HepG2 (cell line): ENCODE measurements around the gene GRM2. TPM values are rescaled to one million over a fixed set of nuclear protein-coding genes. Genes with fewer than 3 reads are reported as not detected.

Source experiments
- ARHGAP35 ChIP-seq: sonication (generic); formaldehyde crosslinking; IDR thresholded peaks from 2 replicates; pipeline ENCODE4 v1.9.0; 2022; ENCODE audit warnings: mild to moderate bottlenecking, inconsistent platforms, moderate library complexity, missing genetic modification reagents, borderline replicate concordance
- ATM ChIP-seq: fragments of 450-650 bp; IDR thresholded peaks from 2 replicates; pipeline ENCODE4 v1.7.1; 2017; ENCODE audit warnings: mild to moderate bottlenecking, borderline replicate concordance
- BORCS8-MEF2B ChIP-seq: sonication (generic); formaldehyde crosslinking; IDR thresholded peaks from 2 replicates; pipeline ENCODE4 v1.8.0; 2022; ENCODE audit warnings: mild to moderate bottlenecking, missing genetic modification reagents
- EZH2 ChIP-seq: conservative IDR thresholded peaks from 2 replicates; pipeline ENCODE4 v1.6.1; 2012; ENCODE audit warnings: mild to moderate bottlenecking, low read depth, low read length, moderate library complexity
- FOXP1 ChIP-seq, 2 experiments: fragments of 450-650 bp in 1 of 2; IDR thresholded peaks; 2 replicates each; pipeline ENCODE4 v1.6.1; 2017 to 2018; ENCODE audit warnings: antibody characterized with exemption in 1 of 2
- PHB2 ChIP-seq: fragments of 450-650 bp; IDR thresholded peaks from 2 replicates; pipeline ENCODE4 v1.6.1; 2018; ENCODE audit not compliant: partially characterized antibody
- REXO4 ChIP-seq: sonication (generic); formaldehyde crosslinking; IDR thresholded peaks from 2 replicates; pipeline ENCODE4 v1.8.0; 2022; ENCODE audit warnings: missing genetic modification reagents, mild to moderate bottlenecking, borderline replicate concordance
- SIN3B ChIP-seq: fragments of 150-350 bp; IDR thresholded peaks from 2 replicates; pipeline ENCODE4 v1.6.1; 2014; ENCODE audit warnings: low read length
- SP1 ChIP-seq, 2 experiments: fragments of 450-650 bp in 1 of 2; sonication (generic) in 1 of 2; formaldehyde crosslinking in 1 of 2; IDR thresholded peaks; 2 replicates each; pipeline versions ENCODE4 v1.4.0 to v1.6.1; 2016 to 2020; ENCODE audit warnings: missing genetic modification reagents in 1 of 2
- SYNCRIP ChIP-seq: fragments of 200-400 bp; formaldehyde crosslinking; IDR thresholded peaks from 2 replicates; pipeline ENCODE4 v1.6.1; 2018; ENCODE audit warnings: mild to moderate bottlenecking, low read depth, low read length; ENCODE audit not compliant: insufficient read depth
- THAP11 ChIP-seq: IDR thresholded peaks from 2 replicates; pipeline ENCODE4 v1.6.1; 2016; ENCODE audit warnings: missing biosample characterization, missing genetic modification reagents
- ZMYM2 ChIP-seq: sonication (generic); formaldehyde crosslinking; IDR thresholded peaks from 2 replicates; pipeline ENCODE4 v1.8.0; 2022; ENCODE audit warnings: mild to moderate bottlenecking, missing genetic modification reagents
- ZNF263 ChIP-seq: sonication (generic); formaldehyde crosslinking; IDR thresholded peaks from 2 replicates; pipeline ENCODE4 v1.4.0; 2020; ENCODE audit warnings: missing genetic modification reagents
- ZNF644 ChIP-seq: IDR thresholded peaks from 2 replicates; pipeline ENCODE4 v1.6.1; 2016; ENCODE audit warnings: low read depth
- polyA plus RNA-seq, 8 experiments: library from polyadenylated mRNA; depleted of rRNA in 3 of 8; stranded (reverse) in 7 of 8; unstranded in 1 of 8; fragments of >200 nt; fragmentation: Illumina TruSeq in 4 of 8; extraction: Trizol in 4 of 8; gene quantifications; 2 replicates each; pipeline versions ENCODE4 v1.2.1 to v1.2.3, GENCODE V29; 2011 to 2016; ENCODE audit warnings: low read depth in 4 of 8, missing spikeins in 1 of 8, mixed read lengths in 1 of 8; ENCODE audit not compliant: insufficient read depth in 1 of 8
- total RNA-seq, 5 experiments: library from RNA; depleted of rRNA; stranded (reverse); fragments of >200 nt; fragmentation: Illumina TruSeq; extraction: Trizol; gene quantifications; 2 replicates each; pipeline ENCODE4 v1.2.3, GENCODE V29; 2016; ENCODE audit warnings: low read depth in 1 of 5
- TF ChIP-seq, protein P1 (sequence below), 2 experiments: sonication (generic) in 1 of 2; formaldehyde crosslinking in 1 of 2; IDR thresholded peaks; 2 replicates each; pipeline versions ENCODE4 v1.6.1 to v1.9.0; 2014 to 2022; ENCODE audit warnings: antibody characterized with exemption in 1 of 2, borderline replicate concordance in 1 of 2, inconsistent platforms in 1 of 2, low read depth in 1 of 2, missing genetic modification reagents in 1 of 2
- TF ChIP-seq, protein P2 (sequence below): sonication (generic); formaldehyde crosslinking; IDR thresholded peaks from 2 replicates; pipeline ENCODE4 v1.4.0; 2020; ENCODE audit warnings: missing genetic modification reagents
- TF ChIP-seq, protein P3 (sequence below), 2 experiments: fragments of 450-650 bp in 1 of 2; sonication (generic) in 1 of 2; formaldehyde crosslinking; IDR thresholded peaks; 2 replicates each; pipeline versions ENCODE4 v1.5.0 to v1.8.0; 2020 to 2022; ENCODE audit warnings: mild to moderate bottlenecking in 1 of 2, missing genetic modification reagents in 1 of 2
- TF ChIP-seq, protein P4 (sequence below): IDR thresholded peaks from 2 replicates; pipeline ENCODE4 v1.6.1; 2012; ENCODE audit warnings: low read depth, low read length, improper control_type of control experiment

The GRM2 gene
- total and polyA plus RNA-seq, 2 of the 13 experiments (the other 11 are each of a cell fraction or from before 2014, with no cell fraction given): 0.04 to 0.07 TPM

DNA sequence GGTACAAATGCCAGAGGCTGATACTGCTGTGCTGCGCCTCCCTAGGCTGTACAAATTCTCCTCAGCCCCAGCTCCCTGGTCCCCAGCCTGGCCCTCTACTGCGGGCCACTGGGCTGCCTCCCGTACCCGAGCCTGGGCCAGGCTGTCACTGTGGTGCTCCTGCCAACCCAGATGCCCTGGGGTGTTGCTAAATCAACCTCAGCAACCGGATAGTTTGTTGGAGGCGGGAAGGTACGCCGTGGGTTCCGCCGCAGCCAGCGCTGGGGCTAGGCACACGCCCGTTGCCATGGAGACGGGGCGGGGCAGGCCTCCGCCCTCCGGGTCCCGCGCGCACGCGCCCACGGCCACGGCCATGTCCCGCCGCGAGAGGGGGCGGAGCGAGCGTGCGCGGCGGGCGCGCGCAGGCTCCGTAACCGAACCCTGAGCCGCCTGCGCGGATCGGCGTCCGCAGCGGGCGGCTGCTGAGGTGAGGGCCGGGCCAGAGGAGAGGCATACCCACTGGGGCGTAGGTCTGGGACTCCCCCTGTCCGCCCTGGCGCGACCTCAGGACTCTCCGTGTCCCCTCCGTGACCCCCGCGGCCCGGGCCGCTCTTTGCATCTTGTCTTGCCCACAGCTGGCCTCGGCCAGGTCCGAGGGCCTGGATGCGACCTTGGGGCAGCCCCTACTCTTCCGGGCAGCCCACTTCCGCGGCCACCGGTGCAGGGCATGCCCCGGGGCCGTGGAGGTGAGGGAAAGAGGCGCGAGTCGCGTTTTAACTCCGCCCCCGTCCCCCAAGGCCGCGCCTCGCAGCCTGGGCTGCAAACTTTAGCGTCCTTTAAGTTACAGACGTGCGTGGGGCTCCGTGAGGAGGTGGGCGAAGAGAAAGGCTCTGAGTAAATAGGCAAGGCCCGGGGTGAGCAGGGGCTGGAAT, 35.8 kb upstream of the GRM2 start, which contains the start of gene TEX264 (continued):
- no peak for TF ChIP-seq SYNCRIP
- TF ChIP-seq THAP11 (CRISPR knock-in tag): peak; percentile 55
- no peak for TF ChIP-seq ZNF644 (CRISPR knock-in tag)
- TF ChIP-seq ARHGAP35 (CRISPR knock-in tag): peak; percentile 29; the same call in 1 of the 2 replicates
- TF ChIP-seq, protein P1, sequence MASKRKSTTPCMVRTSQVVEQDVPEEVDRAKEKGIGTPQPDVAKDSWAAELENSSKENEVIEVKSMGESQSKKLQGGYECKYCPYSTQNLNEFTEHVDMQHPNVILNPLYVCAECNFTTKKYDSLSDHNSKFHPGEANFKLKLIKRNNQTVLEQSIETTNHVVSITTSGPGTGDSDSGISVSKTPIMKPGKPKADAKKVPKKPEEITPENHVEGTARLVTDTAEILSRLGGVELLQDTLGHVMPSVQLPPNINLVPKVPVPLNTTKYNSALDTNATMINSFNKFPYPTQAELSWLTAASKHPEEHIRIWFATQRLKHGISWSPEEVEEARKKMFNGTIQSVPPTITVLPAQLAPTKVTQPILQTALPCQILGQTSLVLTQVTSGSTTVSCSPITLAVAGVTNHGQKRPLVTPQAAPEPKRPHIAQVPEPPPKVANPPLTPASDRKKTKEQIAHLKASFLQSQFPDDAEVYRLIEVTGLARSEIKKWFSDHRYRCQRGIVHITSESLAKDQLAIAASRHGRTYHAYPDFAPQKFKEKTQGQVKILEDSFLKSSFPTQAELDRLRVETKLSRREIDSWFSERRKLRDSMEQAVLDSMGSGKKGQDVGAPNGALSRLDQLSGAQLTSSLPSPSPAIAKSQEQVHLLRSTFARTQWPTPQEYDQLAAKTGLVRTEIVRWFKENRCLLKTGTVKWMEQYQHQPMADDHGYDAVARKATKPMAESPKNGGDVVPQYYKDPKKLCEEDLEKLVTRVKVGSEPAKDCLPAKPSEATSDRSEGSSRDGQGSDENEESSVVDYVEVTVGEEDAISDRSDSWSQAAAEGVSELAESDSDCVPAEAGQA (IDR thresholded peaks at IDR 0.05; ENCODE audit: low read depth): no peak
- TF ChIP-seq, protein P1 (CRISPR knock-in tag; IDR thresholded peaks at IDR 0.05; ENCODE audit: borderline replicate concordance): peak; percentile 64; the same call in 1 of the 2 replicates
- TF ChIP-seq EZH2: no peak
- no peak for TF ChIP-seq REXO4 (CRISPR knock-in tag)
- TF ChIP-seq SP1 (IDR thresholded peaks at IDR 0.05): no peak
- TF ChIP-seq SP1 (CRISPR knock-in tag; IDR thresholded peaks at IDR 0.05): peak; percentile 16; the same call in 1 of the 2 replicates
- peak; percentile 48; the same call in 1 of the 2 replicates for TF ChIP-seq ZMYM2
- TF ChIP-seq PHB2: no peak
- TF ChIP-seq BORCS8-MEF2B: peak; percentile 37; the same call in 1 of the 2 replicates
- TF ChIP-seq, protein P2, sequence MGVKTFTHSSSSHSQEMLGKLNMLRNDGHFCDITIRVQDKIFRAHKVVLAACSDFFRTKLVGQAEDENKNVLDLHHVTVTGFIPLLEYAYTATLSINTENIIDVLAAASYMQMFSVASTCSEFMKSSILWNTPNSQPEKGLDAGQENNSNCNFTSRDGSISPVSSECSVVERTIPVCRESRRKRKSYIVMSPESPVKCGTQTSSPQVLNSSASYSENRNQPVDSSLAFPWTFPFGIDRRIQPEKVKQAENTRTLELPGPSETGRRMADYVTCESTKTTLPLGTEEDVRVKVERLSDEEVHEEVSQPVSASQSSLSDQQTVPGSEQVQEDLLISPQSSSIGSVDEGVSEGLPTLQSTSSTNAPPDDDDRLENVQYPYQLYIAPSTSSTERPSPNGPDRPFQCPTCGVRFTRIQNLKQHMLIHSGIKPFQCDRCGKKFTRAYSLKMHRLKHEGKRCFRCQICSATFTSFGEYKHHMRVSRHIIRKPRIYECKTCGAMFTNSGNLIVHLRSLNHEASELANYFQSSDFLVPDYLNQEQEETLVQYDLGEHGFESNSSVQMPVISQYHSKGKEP (CRISPR knock-in tag): no peak
- TF ChIP-seq FOXP1 (IDR thresholded peaks at IDR 0.05): no peak
- TF ChIP-seq FOXP1 (CRISPR knock-in tag; IDR thresholded peaks at IDR 0.05): no peak
- TF ChIP-seq, protein P3, sequence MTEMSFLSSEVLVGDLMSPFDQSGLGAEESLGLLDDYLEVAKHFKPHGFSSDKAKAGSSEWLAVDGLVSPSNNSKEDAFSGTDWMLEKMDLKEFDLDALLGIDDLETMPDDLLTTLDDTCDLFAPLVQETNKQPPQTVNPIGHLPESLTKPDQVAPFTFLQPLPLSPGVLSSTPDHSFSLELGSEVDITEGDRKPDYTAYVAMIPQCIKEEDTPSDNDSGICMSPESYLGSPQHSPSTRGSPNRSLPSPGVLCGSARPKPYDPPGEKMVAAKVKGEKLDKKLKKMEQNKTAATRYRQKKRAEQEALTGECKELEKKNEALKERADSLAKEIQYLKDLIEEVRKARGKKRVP (CRISPR knock-in tag; IDR thresholded peaks at IDR 0.05): no peak
- TF ChIP-seq SIN3B: no peak; the same call in 1 of the 2 replicates
- TF ChIP-seq ZNF263 (CRISPR knock-in tag): peak; percentile 25; the same call in 1 of the 2 replicates
- TF ChIP-seq, protein P4, sequence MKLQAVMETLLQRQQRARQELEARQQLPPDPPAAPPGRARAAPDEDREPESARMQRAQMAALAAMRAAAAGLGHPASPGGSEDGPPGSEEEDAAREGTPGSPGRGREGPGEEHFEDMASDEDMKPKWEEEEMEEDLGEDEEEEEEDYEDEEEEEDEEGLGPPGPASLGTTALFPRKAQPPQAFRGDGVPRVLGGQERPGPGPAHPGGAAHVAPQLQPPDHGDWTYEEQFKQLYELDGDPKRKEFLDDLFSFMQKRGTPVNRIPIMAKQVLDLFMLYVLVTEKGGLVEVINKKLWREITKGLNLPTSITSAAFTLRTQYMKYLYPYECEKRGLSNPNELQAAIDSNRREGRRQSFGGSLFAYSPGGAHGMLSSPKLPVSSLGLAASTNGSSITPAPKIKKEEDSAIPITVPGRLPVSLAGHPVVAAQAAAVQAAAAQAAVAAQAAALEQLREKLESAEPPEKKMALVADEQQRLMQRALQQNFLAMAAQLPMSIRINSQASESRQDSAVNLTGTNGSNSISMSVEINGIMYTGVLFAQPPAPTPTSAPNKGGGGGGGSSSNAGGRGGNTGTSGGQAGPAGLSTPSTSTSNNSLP: no peak
- no peak for TF ChIP-seq ATM
